Trophoblast cell (in vitro differentiated cells and primary cell): ENCODE data around the gene TAAR9.
A peak's percentile ranks its signal among the peaks of the same experiment; 100 is the strongest.
"Not testable (repeated sequence)": the region's sequence is repeated elsewhere in the genome, so short reads cannot be mapped to it uniquely, and the experiment has no call there.

Experiments used
- DNase-seq, 2 donors: peaks; one replicate each; pipeline ENCODE4 v3.0.0-alpha.2; 2016
- H2AFZ ChIP-seq: 2 replicates; pipeline ENCODE4 v1.6.1; 2013; ENCODE audit warnings: low read length, moderate library complexity, mild to moderate bottlenecking; ENCODE audit not compliant: insufficient read depth, poor library complexity
- H2AK5ac ChIP-seq: 2 replicates; pipeline ENCODE4 v1.6.1; 2013; ENCODE audit warnings: mild to moderate bottlenecking, low read length
- H2BK120ac ChIP-seq: 2 replicates; pipeline ENCODE4 v1.6.1; 2013; ENCODE audit warnings: low read length, mild to moderate bottlenecking, moderate library complexity; ENCODE audit not compliant: insufficient read depth, poor library complexity
- H2BK12ac ChIP-seq: 2 replicates; pipeline ENCODE4 v1.6.1; 2013; ENCODE audit warnings: mild to moderate bottlenecking, low read length, moderate library complexity
- H2BK5ac ChIP-seq: 2 replicates; pipeline ENCODE4 v1.6.1; 2013; ENCODE audit warnings: low read length, low read depth, moderate library complexity, mild to moderate bottlenecking; ENCODE audit not compliant: poor library complexity
- H3K14ac ChIP-seq: 2 replicates; pipeline ENCODE4 v1.6.1; 2013; ENCODE audit warnings: mild to moderate bottlenecking, low read length
- H3K18ac ChIP-seq: 2 replicates; pipeline ENCODE4 v1.6.1; 2013; ENCODE audit warnings: mild to moderate bottlenecking, low read length
- H3K23ac ChIP-seq: 2 replicates; pipeline ENCODE4 v1.6.1; 2013; ENCODE audit warnings: low read length
- H3K27ac ChIP-seq: 2 replicates; pipeline ENCODE4 v1.5.1; 2013; ENCODE audit warnings: low read depth, mild to moderate bottlenecking, inconsistent platforms, low read length, moderate library complexity
- H3K27me3 ChIP-seq: 2 replicates; pipeline ENCODE4 v1.6.1; 2013; ENCODE audit warnings: inconsistent platforms, mild to moderate bottlenecking, low read length, moderate library complexity; ENCODE audit not compliant: insufficient read depth
- H3K36me3 ChIP-seq, 2 experiments: 1 replicate in 1 of 2; 2 replicates in 1 of 2; pipeline ENCODE4 v1.6.1; 2013; ENCODE audit warnings: low read length in 2 of 2, mild to moderate bottlenecking in 2 of 2, moderate library complexity in 1 of 2; ENCODE audit not compliant: insufficient read depth in 2 of 2, control insufficient read depth in 1 of 2
- H3K4ac ChIP-seq: 2 replicates; pipeline ENCODE4 v1.6.1; 2013; ENCODE audit warnings: low read depth, mild to moderate bottlenecking, low read length, moderate library complexity
- H3K4me1 ChIP-seq, 2 experiments: 1 replicate in 1 of 2; 2 replicates in 1 of 2; pipeline ENCODE4 v1.6.1; 2013; ENCODE audit warnings: low read length in 2 of 2, mild to moderate bottlenecking in 2 of 2, moderate library complexity in 1 of 2; ENCODE audit not compliant: insufficient read depth in 2 of 2, control insufficient read depth in 1 of 2
- H3K4me2 ChIP-seq: 2 replicates; pipeline ENCODE4 v1.6.1; 2013; ENCODE audit warnings: inconsistent platforms, mild to moderate bottlenecking, low read length, moderate library complexity
- H3K4me3 ChIP-seq: 2 replicates; pipeline ENCODE4 v1.5.1; 2013; ENCODE audit warnings: mild to moderate bottlenecking, low read depth, low read length, inconsistent platforms
- H3K79me1 ChIP-seq: one replicate; pipeline ENCODE4 v1.6.1; 2013; ENCODE audit warnings: low read length
- H3K79me2 ChIP-seq: 2 replicates; pipeline ENCODE4 v1.6.1; 2013; ENCODE audit warnings: low read length, mild to moderate bottlenecking; ENCODE audit not compliant: control insufficient read depth, insufficient read depth, poor library complexity
- H3K9ac ChIP-seq: 2 replicates; pipeline ENCODE4 v1.6.1; 2013; ENCODE audit warnings: mild to moderate bottlenecking, low read length
- H3K9me3 ChIP-seq: 2 replicates; pipeline ENCODE4 v1.6.1; 2013; ENCODE audit warnings: low read depth, mild to moderate bottlenecking, control low read depth, inconsistent platforms, low read length; ENCODE audit not compliant: insufficient read depth
- H4K12ac ChIP-seq: 2 replicates; pipeline ENCODE4 v1.6.1; 2013; ENCODE audit warnings: low read depth, mild to moderate bottlenecking, low read length, moderate library complexity
- H4K8ac ChIP-seq: 2 replicates; pipeline ENCODE4 v1.6.1; 2013; ENCODE audit warnings: low read depth, mild to moderate bottlenecking, low read length, moderate library complexity
- H4K91ac ChIP-seq: one replicate; pipeline ENCODE4 v1.6.1; 2013; ENCODE audit warnings: low read depth, mild to moderate bottlenecking, low read length, moderate library complexity
- WGBS: extraction: QIAGEN DNeasy Blood & Tissue Kit; methylation state at CpG from one replicate; pipeline ENCODE4 v1.1.7; 2013; ENCODE audit warnings: missing lambda C conversion rate; ENCODE audit not compliant: insufficient read length, insufficient coverage; ENCODE audit errors: extremely low coverage; 5-methylcytosine and 5-hydroxymethylcytosine counted together

The TAAR9 gene

DNA sequence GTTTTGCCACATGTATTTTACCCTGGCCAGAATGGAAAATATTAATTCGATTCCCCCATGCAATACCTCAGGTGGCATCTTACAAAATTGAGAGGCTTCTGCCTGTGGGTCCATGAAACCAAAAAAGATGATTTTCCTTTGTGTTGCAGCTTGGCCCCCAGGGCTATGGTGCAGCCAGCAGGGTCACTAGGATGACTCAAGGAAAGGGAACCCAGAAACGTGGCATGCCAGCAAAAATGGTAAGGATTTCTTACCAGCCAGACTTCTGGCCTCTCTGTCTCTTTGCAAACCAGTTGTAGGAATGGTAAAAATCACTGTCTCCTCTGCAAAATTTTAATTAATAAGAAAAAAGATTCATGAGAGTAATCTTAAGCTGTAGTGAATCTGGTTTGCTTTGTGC is 11.6 kb upstream of the TAAR9 start:
- Histone ChIP-seq H2BK5ac (no peak overlapping the region), H3K18ac (no peak overlapping the region), H3K4ac (no peak overlapping the region), H4K8ac (no peak overlapping the region), H4K12ac (no peak overlapping the region), H2AFZ (no peak overlapping the region), H3K23ac (no peak overlapping the region), H2BK120ac (no peak overlapping the region), H3K27ac (no peak overlapping the region), H4K91ac (no peak overlapping the region), H3K4me3 (no peak overlapping the region), H3K36me3 (no peaks in the 10 kb centered on the region), H3K9ac (no peak overlapping the region), H3K27me3 (no peaks in the 10 kb centered on the region), H3K4me2 (no peak overlapping the region), H3K79me2 (no peaks in the 10 kb centered on the region), H2AK5ac (no peak overlapping the region), H3K79me1 (no peaks in the 10 kb centered on the region), H3K9me3 (no peaks in the 10 kb centered on the region), H3K14ac (no peak overlapping the region), H2BK12ac (no peak overlapping the region), H3K4me1 (peaks cover 0 to 1% of the 10 kb centered on the region in 2 experiments)
- WGBS, result no CpG with 5 or more reads among the region's 2 CpGs
- peak in 1 of 2 donors; percentile 34 for DNase-seq

DNA sequence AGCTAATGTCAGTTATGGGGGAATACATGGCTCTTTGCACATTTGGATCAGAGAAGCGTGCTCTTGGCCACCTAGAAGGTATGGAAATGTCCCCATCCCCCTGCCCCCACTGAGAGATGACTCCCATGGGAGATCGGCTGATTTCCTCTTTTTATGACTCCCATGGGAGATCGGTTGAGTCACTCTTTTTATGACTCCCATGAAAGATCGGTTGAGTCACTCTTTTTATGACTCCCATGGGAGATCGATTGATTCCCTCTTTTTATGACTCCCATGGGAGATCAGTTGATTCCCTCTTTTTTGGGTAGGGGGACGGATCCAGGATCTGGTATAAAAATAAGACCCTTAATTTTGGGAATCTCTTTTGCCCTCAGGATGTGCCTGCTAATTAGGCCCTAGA is 10.3 kb upstream of the TAAR9 start:
- Histone ChIP-seq H4K8ac (no peak overlapping the region), H3K18ac (no peak overlapping the region), H2BK12ac (no peak overlapping the region), H2AFZ (no peak overlapping the region), H4K91ac (no peak overlapping the region), H3K36me3 (no peaks in the 10 kb centered on the region), H2AK5ac (no peak overlapping the region), H3K79me1 (no peaks in the 10 kb centered on the region), H3K23ac (no peak overlapping the region), H2BK5ac (no peak overlapping the region), H4K12ac (no peak overlapping the region), H3K79me2 (no peaks in the 10 kb centered on the region), H3K27me3 (no peaks in the 10 kb centered on the region), H3K14ac (no peak overlapping the region), H3K4me1 (peaks cover 0 to 1% of the 10 kb centered on the region in 2 experiments), H3K9ac (no peak overlapping the region), H3K4ac (no peak overlapping the region), H3K4me2 (no peak overlapping the region), H3K27ac (no peak overlapping the region), H2BK120ac (no peak overlapping the region), H3K4me3 (no peak overlapping the region), H3K9me3 (no peaks in the 10 kb centered on the region)
- DNase-seq, result no peak
- no CpG with 5 or more reads among the region's 6 CpGs for WGBS

DNA sequence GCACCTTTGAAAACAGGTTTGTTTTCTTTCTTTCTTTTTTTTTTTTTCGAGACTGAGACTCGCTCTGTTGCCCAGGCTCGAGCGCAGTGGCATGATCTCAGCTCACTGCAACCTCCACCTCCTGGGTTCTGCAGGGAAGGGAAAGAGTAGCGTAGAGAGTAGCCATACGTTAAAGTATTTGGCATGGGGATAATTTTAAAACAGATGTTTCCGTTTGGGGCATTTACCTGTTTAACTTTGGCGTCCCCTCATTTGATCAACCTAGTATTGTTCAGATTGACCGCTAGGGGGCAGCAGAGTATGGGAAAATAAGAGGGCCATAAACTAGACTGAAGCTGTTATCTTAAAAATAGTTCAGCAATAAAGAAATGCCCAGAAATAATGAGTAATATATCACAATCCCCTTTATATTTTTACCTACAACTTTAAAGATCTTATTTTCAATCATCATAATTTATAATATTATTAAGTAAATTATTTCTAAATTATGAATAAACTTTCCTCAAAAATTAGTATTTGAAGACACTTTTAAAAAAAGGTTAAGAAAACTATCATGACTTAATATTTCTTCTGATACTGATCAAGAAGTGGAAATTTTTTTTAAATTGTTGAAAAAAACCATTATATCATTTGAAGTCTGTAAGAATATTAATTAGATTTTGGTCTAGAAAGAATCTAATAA is 7.6 kb upstream of the TAAR9 start:
- Histone ChIP-seq H2AFZ (peak overlapping the region; percentile 54), H3K79me2 (no peaks in the 10 kb centered on the region), H3K4me3 (no peak overlapping the region), H3K23ac (no peak overlapping the region), H3K27me3 (no peaks in the 10 kb centered on the region), H3K9ac (no peak overlapping the region), H3K18ac (no peak overlapping the region), H4K91ac (no peak overlapping the region), H3K27ac (no peak overlapping the region), H2BK5ac (no peak overlapping the region), H3K9me3 (no peaks in the 10 kb centered on the region), H3K79me1 (no peaks in the 10 kb centered on the region), H2BK12ac (no peak overlapping the region), H2AK5ac (no peak overlapping the region), H4K8ac (peak overlapping the region; percentile 70), H3K4ac (no peak overlapping the region), H2BK120ac (no peak overlapping the region), H3K4me2 (peak overlapping the region; percentile 54), H3K4me1 (peaks cover 0 to 1% of the 10 kb centered on the region in 2 experiments), H3K36me3 (no peaks in the 10 kb centered on the region), H3K14ac (no peak overlapping the region), H4K12ac (no peak overlapping the region)
- peak; percentile 47 to 79 for DNase-seq
- whole genome bisulfite sequencing, result no CpG with 5 or more reads among the region's 9 CpGs

DNA sequence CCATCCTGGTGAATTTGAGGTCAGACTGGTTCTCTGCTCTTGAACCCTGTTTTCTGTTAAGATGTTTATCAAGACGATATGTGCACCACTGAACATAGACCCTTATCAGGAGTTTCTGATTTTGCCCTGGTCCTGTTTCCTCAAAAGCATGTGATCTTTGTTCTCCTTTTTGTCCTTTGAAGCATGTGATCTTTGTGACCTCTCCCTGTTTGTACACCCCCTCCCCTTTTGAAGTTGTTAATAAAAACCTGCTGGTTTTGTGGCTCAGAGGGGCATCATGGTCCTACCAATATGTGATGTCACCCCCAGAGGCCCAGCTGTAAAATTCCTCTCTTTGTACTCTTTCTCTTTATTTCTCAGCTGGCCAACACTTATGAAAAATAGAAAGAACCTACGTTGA is 3.5 kb upstream of the TAAR9 start:
- H3K4me3 ChIP-seq, H2BK12ac ChIP-seq, H3K9ac ChIP-seq, H3K79me1 ChIP-seq, H2AK5ac ChIP-seq, H2BK5ac ChIP-seq, H4K91ac ChIP-seq, H3K4ac ChIP-seq, H3K27me3 ChIP-seq, H3K4me2 ChIP-seq, H2AFZ ChIP-seq, H3K23ac ChIP-seq, H3K79me2 ChIP-seq, H4K12ac ChIP-seq, H3K14ac ChIP-seq, H3K18ac ChIP-seq, H4K8ac ChIP-seq, H3K36me3 ChIP-seq, H3K4me1 ChIP-seq, DNase-seq, H2BK120ac ChIP-seq, H3K27ac ChIP-seq, H3K9me3 ChIP-seq: not testable (repeated sequence)
- no CpG with 5 or more reads among the region's 2 CpGs for WGBS
